ENCODE data around the gene GIMAP8.

The GIMAP8 gene

GRCh38 chr7:150450491-150451001 lies at the start of gene GIMAP8:
Gene GIMAP8, plus strand, starts transcription at chr7:150450630. Its CDS starts 16,069 bp downstream, at chr7:150466699.
- DNase-seq, result peak in 13 of 58 donors; percentile 16 to 50 (median 27)

GRCh38 chr7:150400788-150401423 lies 49.5 kb upstream of the GIMAP8 start:
- no peak for DNase-seq

GRCh38 chr7:150401424-150401790 lies 49.0 kb upstream of the GIMAP8 start:
- DNase-seq, result no peak

- DNase-seq, result no peak
Observed at GRCh38 chr7:150401861-150402631, 48.4 kb upstream of the GIMAP8 start.

GRCh38 chr7:150402671-150403321 lies 47.6 kb upstream of the GIMAP8 start:
- no peak for DNase-seq

- no peak for DNase-seq
Observed at GRCh38 chr7:150403376-150404171, 46.9 kb upstream of the GIMAP8 start.

GRCh38 chr7:150404172-150404804 lies 46.1 kb upstream of the GIMAP8 start:
- DNase-seq, result no peak

GRCh38 chr7:150404805-150405583 lies 45.4 kb upstream of the GIMAP8 start:
- DNase-seq, result peak; percentile 13 to 92 (median 82)

- peak in 19 of 58 donors; percentile 26 to 81 (median 66) for DNase-seq
Observed at GRCh38 chr7:150405584-150406311, 44.7 kb upstream of the GIMAP8 start.

- no peak for DNase-seq
Observed at GRCh38 chr7:150406312-150406566, 44.2 kb upstream of the GIMAP8 start.

- no peak for DNase-seq
Observed at GRCh38 chr7:150406567-150407421, 43.6 kb upstream of the GIMAP8 start.

- DNase-seq, result no peak
Observed at GRCh38 chr7:150407588-150408392, 42.6 kb upstream of the GIMAP8 start.

GRCh38 chr7:150408393-150409299 lies 41.8 kb upstream of the GIMAP8 start:
- DNase-seq, result no peak

GRCh38 chr7:150409300-150410030 lies 41.0 kb upstream of the GIMAP8 start:
- no peak for DNase-seq

GRCh38 chr7:150410131-150410530 lies 40.3 kb upstream of the GIMAP8 start:
- no peak for DNase-seq
